GM12878 (cell line): ENCODE results near the gene KDM5C. TPM values are rescaled to one million over a fixed set of nuclear protein-coding genes. Genes with fewer than 3 reads are reported as not detected.

Experiments
- ATAC-seq: fragments of 200-7000 bp; cut with Tn5 transposase; 3 replicates; pipeline ENCODE4 v1.9.1; 2020; ENCODE audit warnings: mild to moderate bottlenecking, moderate library complexity
- BruUV-seq: library from RNA; stranded (reverse); fragments of 400-500 nt; replicated peaks from 2 replicates; lab custom pipeline; 2021; lab: Mats Ljungman, UMichigan
- CTCF ChIA-PET: fragments of 300-600 bp; sonication (Branson Sonifier 250); formaldehyde crosslinking; extraction: SDS; loops from one replicate; lab custom pipeline; 2021; ENCODE audit warnings: inconsistent platforms; lab: Yijun Ruan, JAX
- POLR2A ChIA-PET: fragments of 350-600 bp; formaldehyde crosslinking; extraction: SDS; loops from one replicate; lab custom pipeline; 2021; ENCODE audit warnings: inconsistent platforms; lab: Charles Lee
- RAD21 ChIA-PET: fragments of 300-600 bp; sonication (Branson Sonifier 250); formaldehyde crosslinking; loops from one replicate; lab custom pipeline; 2023; ENCODE audit warnings: antibody characterized with exemption; ENCODE audit not compliant: unreplicated experiment; lab: Charles Lee
- SMC1A ChIA-PET: fragments of 300-600 bp; sonication (Branson Sonifier 250); formaldehyde crosslinking; loops from one replicate; lab custom pipeline; 2023; ENCODE audit not compliant: unreplicated experiment, uncharacterized antibody; lab: Charles Lee
- DNase-seq: peaks from one replicate; pipeline ENCODE4 v3.0.0-alpha.2; 2011; ENCODE audit warnings: low read depth, low spot score
- FAIRE-seq: peaks from 3 replicates; lab custom pipeline; 2011; peaks lifted over from hg19 to GRCh38; lab: Jason Lieb, UNC
- H2AFZ ChIP-seq: 2 replicates; pipeline ENCODE4 v1.6.0; 2011; ENCODE audit warnings: low read depth, low read length, control low read depth; ENCODE audit not compliant: control insufficient read depth
- H3K27ac ChIP-seq: 2 replicates; pipeline ENCODE4 v1.5.1; 2011; ENCODE audit warnings: control low read depth; ENCODE audit not compliant: control insufficient read depth, insufficient read depth
- H3K27me3 ChIP-seq, 2 experiments: replicated peaks in 1 of 2; 2 replicates each; pipeline versions ENCODE4 v1.6.0 to v1.6.1; 2011; ENCODE audit warnings: low read length in 1 of 2; ENCODE audit not compliant: control insufficient read depth in 2 of 2, insufficient read depth in 2 of 2
- H3K36me3 ChIP-seq, 2 experiments: 2 replicates each; pipeline ENCODE4 v1.5.1; 2011; ENCODE audit warnings: low read length in 1 of 2; ENCODE audit not compliant: control insufficient read depth in 2 of 2, insufficient read depth in 2 of 2
- H3K4me1 ChIP-seq: 2 replicates; pipeline ENCODE4 v1.6.1; 2011; ENCODE audit warnings: mild to moderate bottlenecking, low read length, moderate library complexity, mixed read lengths; ENCODE audit not compliant: control insufficient read depth, insufficient read depth
- H3K4me2 ChIP-seq: 2 replicates; pipeline ENCODE4 v1.6.0; 2011; ENCODE audit warnings: control low read depth; ENCODE audit not compliant: control insufficient read depth, insufficient read depth
- H3K4me3 ChIP-seq: fragments of 200-600 bp; sonication (generic); 2 replicates; pipeline ENCODE4 v1.5.1; 2016
- H3K79me2 ChIP-seq: 2 replicates; pipeline ENCODE4 v1.6.0; 2011; ENCODE audit warnings: low read length; ENCODE audit not compliant: control insufficient read depth, insufficient read depth
- H3K9ac ChIP-seq: 2 replicates; pipeline ENCODE4 v1.8.0; 2011; ENCODE audit warnings: low read length, control low read depth, mixed read lengths; ENCODE audit not compliant: control insufficient read depth, insufficient read depth
- H3K9me3 ChIP-seq: replicated peaks from 3 replicates; pipeline ENCODE4 v1.5.1; 2011; ENCODE audit warnings: mild to moderate bottlenecking, low read length; ENCODE audit not compliant: control insufficient read depth, insufficient read depth
- H4K20me1 ChIP-seq: 2 replicates; pipeline ENCODE4 v1.6.0; 2011; ENCODE audit not compliant: control insufficient read depth, insufficient read depth
- IKZF1 ChIP-seq: fragments of 450-650 bp; conservative IDR thresholded peaks from 2 replicates; pipeline ENCODE4 v1.6.1; 2017; ENCODE audit warnings: antibody characterized with exemption, mild to moderate bottlenecking
- NFYA ChIP-seq: IDR thresholded peaks from 2 replicates; pipeline ENCODE4 v1.6.1; 2011; ENCODE audit warnings: low read depth, mild to moderate bottlenecking, low read length, improper control_type of control experiment, borderline replicate concordance
- POLR2AphosphoS2 ChIP-seq: IDR thresholded peaks from 2 replicates; pipeline ENCODE4 v1.6.1; 2011; ENCODE audit warnings: low read depth, mild to moderate bottlenecking, low read length, improper control_type of control experiment, moderate library complexity
- POLR2AphosphoS5 ChIP-seq: IDR thresholded peaks from 2 replicates; pipeline ENCODE4 v1.6.1; 2011; ENCODE audit warnings: mild to moderate bottlenecking, low read length, inconsistent platforms
- RFX5 ChIP-seq: IDR thresholded peaks from 2 replicates; pipeline ENCODE4 v1.6.1; 2011; ENCODE audit warnings: low read depth, low read length, improper control_type of control experiment
- SIN3A ChIP-seq: IDR thresholded peaks from 2 replicates; pipeline ENCODE4 v1.6.1; 2012; ENCODE audit warnings: low read depth, low read length, improper control_type of control experiment
- TCF12 ChIP-seq: IDR thresholded peaks from 2 replicates; pipeline ENCODE4 v1.6.1; 2011; ENCODE audit warnings: low read depth, mild to moderate bottlenecking, low read length
- USF2 ChIP-seq: IDR thresholded peaks from 2 replicates; pipeline ENCODE4 v1.6.1; 2011; ENCODE audit warnings: low read depth, low read length, improper control_type of control experiment, borderline replicate concordance
- ZNF24 ChIP-seq: fragments of 450-650 bp; IDR thresholded peaks from 2 replicates; pipeline ENCODE4 v1.6.1; 2017; ENCODE audit warnings: antibody characterized with exemption, mild to moderate bottlenecking
- ZNF274 ChIP-seq: IDR thresholded peaks from one replicate; pipeline ENCODE4 v1.8.0; 2011; ENCODE audit not compliant: insufficient read length, insufficient read depth
- ZZZ3 ChIP-seq: IDR thresholded peaks from 2 replicates; pipeline ENCODE4 v1.6.1; 2011; ENCODE audit warnings: low read depth; ENCODE audit not compliant: control insufficient read depth, insufficient read length
- WGBS: methylation state at CpG from one replicate; pipeline ENCODE4 v1.1.6; 2016; ENCODE audit warnings: low lambda C conversion rate; ENCODE audit not compliant: insufficient replicate concordance, insufficient coverage; ENCODE audit errors: missing lambda C conversion rate; 5-methylcytosine and 5-hydroxymethylcytosine counted together
- in situ Hi-C: fragments of 300-500 bp; cut with MboI; formaldehyde crosslinking; loops from 9 replicates; pipeline ENCODE4 v1.14.3; 2018; ENCODE audit warnings: mixed read lengths
- intact Hi-C: fragments of 100-400 bp; cut with micrococcal nuclease; formaldehyde crosslinking; loops from one replicate; pipeline ENCODE4 v1.14.2; 2022; ENCODE audit not compliant: unreplicated experiment
- polyA plus RNA-seq, 11 experiments: library from polyadenylated mRNA; depleted of rRNA in 4 of 11; unstranded in 6 of 11; stranded (reverse) in 5 of 11; fragments of >200 nt; fragmentation: Nextera tagmentation in 4 of 11; fragmentation: Illumina TruSeq in 1 of 11; extraction: Ambion mirVana in 4 of 11; extraction: Trizol in 1 of 11; gene quantifications; 1 replicate in 1 of 11; 2 replicates in 10 of 11; pipeline versions ENCODE4 v1.2.1 to v1.2.3, GENCODE V29; 2011 to 2016; ENCODE audit warnings: inconsistent platforms in 2 of 11, missing spikeins in 2 of 11, low read depth in 1 of 11
- total RNA-seq, 4 experiments: library from RNA; depleted of rRNA in 3 of 4; stranded (reverse); fragments of >200 nt in 3 of 4; fragmentation: Illumina TruSeq in 1 of 4; extraction: Trizol in 1 of 4; gene quantifications; 2 replicates each; pipeline versions ENCODE4 v1.2.1 to v1.2.3, GENCODE V29; 2013 to 2021
- TF ChIP-seq, protein P1 (sequence below): IDR thresholded peaks from 2 replicates; pipeline ENCODE4 v1.6.1; 2011; ENCODE audit warnings: borderline replicate concordance, low read depth, mild to moderate bottlenecking, moderate library complexity, low read length; ENCODE audit not compliant: insufficient read depth, poor library complexity, severe bottlenecking

KDM5C gene
- total and polyA plus RNA-seq, 10 of the 15 experiments (the other 5 are each of a cell fraction or from before 2014, with no cell fraction given) = 1.5 to 110 (median 53.0) TPM

- TF ChIP-seq NFYA (no peak), ZZZ3 (no peak), IKZF1 (no peak), TCF12 (no peak)
- H3K36me3 ChIP-seq = no peaks in the 10 kb centered on the region
- H3K4me3 ChIP-seq = no peak overlapping the region
- ChIA-PET POLR2A (no interaction called here), CTCF (no interaction called here), RAD21 (no interaction called here), SMC1A (no interaction called here)
- ATAC-seq (no peak), DNase-seq (no peak), FAIRE-seq (no peak)
- no peaks in the 10 kb centered on the region for H3K79me2 ChIP-seq
- H3K9ac ChIP-seq = no peak overlapping the region
- H3K4me1 ChIP-seq = no peaks in the 10 kb centered on the region
- H2AFZ ChIP-seq = no peak overlapping the region
- H3K9me3 ChIP-seq = no peaks in the 10 kb centered on the region
- intact Hi-C loops (no loop called here), in situ Hi-C loops (no loop called here)
- H3K27ac ChIP-seq = no peak overlapping the region
- H3K4me2 ChIP-seq = no peak overlapping the region
- H4K20me1 ChIP-seq = no peaks in the 10 kb centered on the region
- no TSS peak for BruUV-seq
- WGBS = 52% methylated on average over 8 of the region's 8 CpGs
- H3K27me3 ChIP-seq = no peaks in the 10 kb centered on the region
These were observed 69.3 kb downstream of the KDM5C start for GRCh38 chrX:53155512-53156206.

DNA sequence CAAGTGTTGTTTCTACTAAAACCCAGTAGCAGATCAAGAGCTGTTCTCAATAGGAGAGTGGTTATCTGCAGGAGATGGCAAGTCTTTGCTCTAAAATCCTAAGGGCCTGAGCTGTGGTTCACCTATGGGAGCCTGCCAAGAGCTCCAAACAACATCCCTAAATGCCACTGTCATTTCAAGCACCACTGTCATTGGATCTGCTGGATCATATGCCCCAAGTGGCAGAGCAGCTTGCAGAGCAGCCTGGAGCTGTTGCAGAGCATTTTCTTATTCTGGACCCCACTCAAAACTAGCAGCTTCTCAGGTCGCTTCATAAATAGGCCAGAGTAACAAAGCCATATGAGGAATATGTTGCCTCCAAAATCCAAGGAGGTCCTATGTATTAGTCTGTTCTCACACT, 71.4 kb downstream of the KDM5C start:
- 42% methylated on average over 1 of the region's 1 CpG for WGBS
- BruUV-seq = no TSS peak
- ATAC-seq = no peak
- RAD21 ChIA-PET = no interaction called here
- Histone ChIP-seq H3K4me2 (no peak overlapping the region), H3K36me3 (no peaks in the 10 kb centered on the region), H3K4me1 (no peaks in the 10 kb centered on the region), H4K20me1 (no peaks in the 10 kb centered on the region), H3K4me3 (no peak overlapping the region), H3K79me2 (no peaks in the 10 kb centered on the region), H3K9ac (no peak overlapping the region), H3K9me3 (no peaks in the 10 kb centered on the region), H3K27ac (no peak overlapping the region), H3K27me3 (no peaks in the 10 kb centered on the region), H2AFZ (no peak overlapping the region)
- SMC1A ChIA-PET = no interaction called here
- in situ Hi-C loops = no loop called here
- CTCF ChIA-PET = interaction anchor here (0.9 kb wide), 1 partner anchor 54 kb away, joined by 3 read pairs; no protein-coding TSS in a partner anchor
- POLR2A ChIA-PET = no interaction called here
- intact Hi-C loops = no loop called here
- no peak for DNase-seq
- FAIRE-seq = no peak
- TF ChIP-seq ZNF274 (no peak), POLR2AphosphoS5 (no peak), ZNF24 (no peak), SIN3A (no peak), POLR2AphosphoS2 (no peak), RFX5 (no peak), USF2 (no peak)
- TF ChIP-seq, protein P1, sequence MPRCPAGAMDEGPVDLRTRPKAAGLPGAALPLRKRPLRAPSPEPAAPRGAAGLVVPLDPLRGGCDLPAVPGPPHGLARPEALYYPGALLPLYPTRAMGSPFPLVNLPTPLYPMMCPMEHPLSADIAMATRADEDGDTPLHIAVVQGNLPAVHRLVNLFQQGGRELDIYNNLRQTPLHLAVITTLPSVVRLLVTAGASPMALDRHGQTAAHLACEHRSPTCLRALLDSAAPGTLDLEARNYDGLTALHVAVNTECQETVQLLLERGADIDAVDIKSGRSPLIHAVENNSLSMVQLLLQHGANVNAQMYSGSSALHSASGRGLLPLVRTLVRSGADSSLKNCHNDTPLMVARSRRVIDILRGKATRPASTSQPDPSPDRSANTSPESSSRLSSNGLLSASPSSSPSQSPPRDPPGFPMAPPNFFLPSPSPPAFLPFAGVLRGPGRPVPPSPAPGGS = no peak
